KOPT-K1 (cell line): ENCODE results near the gene LRCH1.

ENCODE experiments used
- H3K27ac ChIP-seq: fragments of 200-600 bp; sonication (generic); 2 replicates; pipeline ENCODE4 v1.5.1; 2016; ENCODE audit warnings: antibody characterized with exemption, mild to moderate bottlenecking, low read depth, low read length; ENCODE audit not compliant: poor library complexity, severe bottlenecking
- H3K36me3 ChIP-seq: fragments of 200-600 bp; sonication (generic); 2 replicates; pipeline ENCODE4 v1.5.1; 2017; ENCODE audit warnings: antibody characterized with exemption, mild to moderate bottlenecking, low read length, moderate library complexity; ENCODE audit not compliant: insufficient read depth
- H3K9me3 ChIP-seq: fragments of 200-600 bp; sonication (generic); 2 replicates; pipeline ENCODE4 v1.5.1; 2017; ENCODE audit warnings: antibody characterized with exemption, low read length, mild to moderate bottlenecking; ENCODE audit not compliant: insufficient read depth, poor library complexity, severe bottlenecking

The LRCH1 gene

DNA sequence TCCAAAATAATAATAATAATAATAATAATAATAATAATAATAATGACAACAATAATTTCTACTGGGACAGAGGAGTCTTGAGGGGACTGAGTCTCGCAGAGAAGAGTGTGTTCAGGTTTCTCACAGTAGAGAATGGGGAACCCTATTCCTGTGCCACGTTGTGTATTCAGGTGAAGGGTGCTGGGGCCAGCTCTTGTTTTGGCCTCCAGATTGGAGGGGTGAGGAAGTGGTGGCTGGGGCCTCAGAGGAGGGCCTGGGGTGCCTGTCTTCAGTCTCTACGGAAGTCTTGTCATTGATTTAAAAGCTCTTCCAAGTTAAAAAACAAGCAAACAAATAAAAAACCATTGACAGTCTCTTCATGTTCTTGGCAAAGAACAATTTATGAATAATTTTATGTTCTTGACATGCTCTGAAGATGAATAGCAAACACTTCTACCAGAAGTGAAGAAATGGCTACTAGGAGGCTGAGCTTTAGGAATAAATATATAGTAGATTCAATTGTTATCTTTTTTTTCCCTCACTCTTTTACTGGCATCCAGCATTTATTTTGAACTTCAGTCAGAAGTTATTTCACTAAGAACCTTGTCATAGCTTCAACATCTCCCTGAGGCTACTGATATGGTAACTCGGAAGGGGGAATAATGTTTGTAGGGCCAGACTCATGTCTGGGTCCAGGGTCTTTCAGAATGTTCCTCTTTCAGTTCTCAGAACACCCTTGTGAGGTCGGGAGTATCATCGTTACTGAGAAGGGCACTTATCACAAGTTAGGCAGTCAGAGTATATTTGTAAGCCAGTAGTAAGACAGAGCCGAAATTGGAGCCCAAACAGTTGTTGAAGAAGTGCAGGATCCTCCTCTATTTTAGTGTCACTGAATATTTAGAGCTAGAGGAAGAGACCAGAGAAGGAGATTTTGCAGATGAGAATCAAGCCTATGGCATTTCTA lies 13.1 kb downstream of the LRCH1 start:
- Histone ChIP-seq H3K27ac (no peak overlapping the region), H3K36me3 (no peaks in the 10 kb centered on the region), H3K9me3 (no peaks in the 10 kb centered on the region)

DNA sequence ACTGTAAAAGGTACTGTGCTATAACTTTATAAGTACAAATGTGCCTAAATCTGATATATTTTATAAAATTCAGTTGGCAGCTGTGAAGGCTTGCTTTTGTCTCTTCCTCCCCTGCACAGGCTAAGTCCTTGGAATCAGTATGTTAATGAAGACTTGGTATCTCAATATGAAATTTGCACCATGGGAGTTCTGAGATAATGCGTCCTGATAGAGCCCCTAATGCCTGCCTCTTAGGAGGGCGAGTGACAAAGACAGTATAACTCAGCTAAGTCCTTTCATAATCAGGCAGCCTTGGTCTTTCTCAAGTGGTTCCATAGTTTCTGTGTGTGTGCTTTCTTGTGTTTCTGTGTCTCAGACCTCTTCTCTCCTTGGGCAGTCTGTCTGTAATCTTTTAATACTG lies 14.7 kb downstream of the LRCH1 start:
- H3K9me3 ChIP-seq: no peaks in the 10 kb centered on the region
- no peaks in the 10 kb centered on the region for H3K36me3 ChIP-seq
- H3K27ac ChIP-seq: no peak overlapping the region

DNA sequence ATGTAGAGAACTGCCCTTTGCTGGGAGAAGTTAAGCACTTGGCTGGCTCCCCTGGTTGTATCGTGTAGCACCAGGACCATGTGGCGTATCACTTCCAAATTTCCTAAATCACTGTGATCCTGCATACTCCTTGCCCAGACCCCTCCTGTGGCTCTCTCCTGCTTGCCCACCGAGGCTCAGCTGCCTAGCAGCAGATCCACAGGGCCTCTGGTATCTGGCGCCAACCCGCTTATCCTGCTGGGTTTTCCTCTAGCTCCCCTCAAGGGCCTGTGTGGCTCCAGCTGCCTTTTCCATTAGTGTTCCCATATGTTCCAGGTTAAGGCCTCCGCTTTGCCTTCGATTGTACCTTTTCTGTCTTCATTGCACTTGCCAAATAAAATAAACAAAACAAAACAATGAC lies 16.5 kb downstream of the LRCH1 start:
- no peak overlapping the region for H3K27ac ChIP-seq
- no peaks in the 10 kb centered on the region for H3K9me3 ChIP-seq
- H3K36me3 ChIP-seq: no peaks in the 10 kb centered on the region

DNA sequence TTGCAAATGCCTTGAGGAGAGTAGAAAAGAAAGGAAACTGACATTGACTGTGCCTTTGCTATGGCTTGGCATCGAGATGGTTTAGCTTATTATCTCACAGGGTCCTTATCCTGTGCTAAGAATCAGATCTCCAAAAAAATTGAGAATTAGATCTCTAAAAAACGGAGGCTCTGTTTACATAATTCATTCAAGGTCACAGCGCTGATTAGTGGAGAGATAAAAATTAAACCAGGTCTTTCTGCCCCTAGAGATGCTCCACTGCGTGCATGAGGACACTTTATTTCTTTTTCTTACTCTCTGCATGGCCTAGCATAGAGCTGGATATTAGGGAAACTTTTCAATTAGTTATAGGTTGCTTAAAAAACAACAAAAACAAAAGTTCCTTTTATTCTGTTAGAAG lies 17.3 kb downstream of the LRCH1 start:
- Histone ChIP-seq H3K9me3 (no peaks in the 10 kb centered on the region), H3K27ac (no peak overlapping the region), H3K36me3 (no peaks in the 10 kb centered on the region)

DNA sequence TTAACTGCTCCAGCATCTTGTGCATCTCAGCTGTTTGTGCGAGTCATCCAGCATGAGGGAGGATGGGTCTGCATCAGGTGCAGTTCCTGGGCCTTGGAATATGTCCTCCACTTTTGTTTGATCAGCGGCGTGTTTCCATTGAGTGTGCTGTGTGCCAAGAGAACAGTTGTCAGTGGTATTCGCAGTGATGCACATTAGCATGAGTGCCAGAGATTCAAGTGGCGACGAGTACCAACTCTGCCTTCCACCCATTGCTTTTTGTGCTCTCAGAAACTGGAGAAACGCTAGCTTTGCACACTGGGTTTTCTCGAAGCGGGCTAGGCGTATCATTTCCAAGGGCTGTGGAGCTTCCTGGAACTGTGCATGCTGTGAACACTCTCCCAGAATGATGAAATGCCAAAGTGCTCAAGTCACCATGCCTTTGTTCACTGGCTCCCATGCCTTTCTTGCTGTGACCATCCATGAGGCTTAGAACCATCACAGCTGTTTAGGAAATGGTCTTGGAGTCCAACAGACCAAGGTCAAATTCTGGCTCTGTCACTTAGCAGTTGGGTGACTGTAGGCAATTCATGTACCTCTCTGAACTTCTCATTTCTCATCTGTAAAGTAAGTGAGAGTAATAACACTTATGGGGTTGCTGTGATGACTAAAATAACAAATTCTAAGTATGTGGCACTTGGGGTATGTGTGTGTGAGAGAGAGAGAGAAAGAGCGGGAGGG lies 18.4 kb downstream of the LRCH1 start:
- Histone ChIP-seq H3K9me3 (no peaks in the 10 kb centered on the region), H3K36me3 (no peaks in the 10 kb centered on the region; the same call in 1 of the 2 replicates), H3K27ac (no peak overlapping the region)

DNA sequence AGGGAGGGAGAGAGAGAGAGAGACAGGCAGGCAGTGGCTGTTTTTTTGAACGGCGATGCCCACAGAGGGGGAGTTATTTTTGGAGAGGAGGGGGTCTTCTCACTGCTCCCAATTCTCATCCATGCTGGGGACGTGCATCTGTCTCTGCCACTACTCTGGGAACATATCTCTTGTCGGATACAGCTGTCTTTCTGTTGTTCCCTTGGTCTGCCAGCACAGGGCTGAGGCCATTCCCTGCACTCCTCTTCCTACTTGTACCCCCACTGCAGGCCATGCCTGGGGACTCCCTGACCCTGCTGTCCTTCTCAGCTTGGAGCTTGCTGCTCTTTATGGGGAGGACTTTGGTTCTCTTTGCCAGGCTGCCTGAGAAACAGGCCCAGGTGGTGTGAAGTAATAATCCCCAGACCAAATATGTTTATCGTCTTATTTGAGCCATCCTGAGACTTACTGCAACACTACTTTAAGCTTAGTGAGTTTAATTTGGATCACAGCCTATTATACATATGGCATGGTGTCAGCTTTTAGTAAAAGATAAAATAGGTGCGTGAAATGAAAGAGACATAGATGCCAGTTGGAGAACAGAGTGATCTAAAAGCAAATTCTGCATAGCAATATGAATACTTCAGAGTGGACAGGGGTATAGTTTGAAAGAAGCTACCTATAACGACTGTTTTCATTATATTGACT lies 19.1 kb downstream of the LRCH1 start:
- Histone ChIP-seq H3K36me3 (no peaks in the 10 kb centered on the region; the same call in 1 of the 2 replicates), H3K27ac (no peak overlapping the region), H3K9me3 (no peaks in the 10 kb centered on the region)

DNA sequence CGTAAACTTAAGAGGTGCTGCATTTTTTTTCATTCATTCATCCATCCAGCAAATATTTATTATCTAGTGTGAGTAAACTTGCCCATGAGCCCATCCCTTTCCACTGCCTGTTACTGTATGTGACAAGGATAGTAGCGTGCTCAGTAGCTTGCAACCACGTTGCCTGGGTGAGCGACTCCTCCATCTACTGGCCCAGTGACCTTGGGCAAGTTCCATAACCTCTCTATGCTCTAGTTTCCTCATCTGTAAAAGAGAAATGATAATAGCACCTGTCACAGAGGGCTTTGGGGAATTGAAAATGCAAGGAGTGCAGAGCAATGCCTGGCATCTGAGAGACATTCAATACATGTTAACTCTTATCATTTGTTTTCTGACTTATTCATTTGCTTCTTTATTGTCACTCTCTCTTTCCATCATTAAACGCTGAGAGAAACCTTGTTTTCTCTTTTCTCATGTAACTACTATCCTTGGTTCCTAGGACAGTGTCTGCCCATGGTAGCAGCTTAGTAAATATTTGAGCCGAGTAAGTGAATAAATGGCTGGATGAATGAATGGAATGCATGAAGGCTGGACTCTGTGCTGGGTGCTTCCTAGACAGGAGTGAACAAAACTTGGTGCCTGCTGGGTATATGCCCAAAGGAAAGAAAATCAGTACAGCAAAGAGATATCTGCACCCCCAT lies 19.9 kb downstream of the LRCH1 start:
- no peaks in the 10 kb centered on the region; the same call in 1 of the 2 replicates for H3K36me3 ChIP-seq
- no peak overlapping the region for H3K27ac ChIP-seq
- H3K9me3 ChIP-seq: no peaks in the 10 kb centered on the region

DNA sequence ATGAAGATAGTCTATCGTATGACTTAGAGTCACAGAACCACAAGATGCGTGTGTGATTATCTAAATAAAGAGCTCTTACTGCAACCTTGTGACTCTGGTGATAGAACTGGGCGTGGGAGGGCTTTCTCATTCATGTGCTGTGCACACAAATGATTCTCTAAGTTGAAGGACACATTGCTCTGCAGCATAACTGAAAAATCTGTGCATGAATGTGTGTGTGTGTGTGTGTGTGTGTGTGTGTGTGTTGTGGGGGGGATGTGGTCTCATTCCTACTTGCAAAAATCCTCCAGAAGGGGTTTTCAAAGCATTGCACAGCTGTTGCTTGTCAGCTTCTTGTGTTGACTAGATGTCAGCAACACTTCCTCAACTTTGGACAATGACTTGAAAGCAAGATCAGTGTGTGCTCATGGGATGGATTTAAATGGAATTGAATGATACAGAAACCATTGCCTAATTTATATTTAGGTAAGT lies 22.4 kb downstream of the LRCH1 start:
- Histone ChIP-seq H3K27ac (no peak overlapping the region), H3K36me3 (no peaks in the 10 kb centered on the region; the same call in 1 of the 2 replicates), H3K9me3 (no peaks in the 10 kb centered on the region)

DNA sequence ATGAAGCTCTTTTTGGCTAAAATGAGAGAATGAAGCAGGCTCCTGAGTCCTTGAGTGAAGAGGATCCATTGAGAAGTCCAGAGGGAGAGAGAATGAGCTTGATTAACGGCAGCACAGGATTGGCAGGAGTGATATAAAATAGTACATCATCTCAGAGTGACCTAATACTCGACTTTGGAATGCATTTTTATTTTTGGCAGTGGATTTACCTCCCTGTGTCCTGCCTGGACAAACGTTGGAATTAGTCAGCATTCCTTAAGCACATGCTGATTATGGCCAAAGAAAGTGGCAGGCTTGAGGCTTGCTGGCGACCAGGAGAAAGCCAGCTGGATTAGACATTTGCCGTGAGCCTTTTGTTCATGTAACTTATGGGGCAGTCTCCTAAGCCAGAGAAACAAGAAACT lies 22.9 kb downstream of the LRCH1 start:
- Histone ChIP-seq H3K27ac (no peak overlapping the region), H3K36me3 (no peaks in the 10 kb centered on the region; the same call in 1 of the 2 replicates), H3K9me3 (no peaks in the 10 kb centered on the region)

DNA sequence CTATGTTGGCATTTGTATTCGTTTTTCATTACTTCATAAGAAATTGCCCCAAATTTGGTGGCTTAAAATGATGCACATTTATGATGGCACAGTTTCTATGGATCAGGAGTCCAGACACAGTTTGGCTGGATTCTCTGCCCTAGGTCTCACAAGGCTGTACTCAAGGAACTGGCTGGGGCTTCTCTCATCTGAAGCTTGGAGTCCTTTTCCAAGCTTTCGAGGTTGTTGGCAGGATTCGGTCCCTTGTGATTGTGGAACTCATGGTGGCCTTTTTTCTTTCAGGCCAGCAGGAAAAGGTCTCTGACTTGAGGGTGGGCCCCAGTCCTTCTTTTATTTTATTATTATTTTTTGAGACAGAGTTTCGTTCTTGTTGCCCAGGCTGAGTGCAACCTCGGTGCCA lies 23.8 kb downstream of the LRCH1 start:
- H3K36me3 ChIP-seq: no peaks in the 10 kb centered on the region; the same call in 1 of the 2 replicates
- no peak overlapping the region for H3K27ac ChIP-seq
- H3K9me3 ChIP-seq: no peaks in the 10 kb centered on the region

DNA sequence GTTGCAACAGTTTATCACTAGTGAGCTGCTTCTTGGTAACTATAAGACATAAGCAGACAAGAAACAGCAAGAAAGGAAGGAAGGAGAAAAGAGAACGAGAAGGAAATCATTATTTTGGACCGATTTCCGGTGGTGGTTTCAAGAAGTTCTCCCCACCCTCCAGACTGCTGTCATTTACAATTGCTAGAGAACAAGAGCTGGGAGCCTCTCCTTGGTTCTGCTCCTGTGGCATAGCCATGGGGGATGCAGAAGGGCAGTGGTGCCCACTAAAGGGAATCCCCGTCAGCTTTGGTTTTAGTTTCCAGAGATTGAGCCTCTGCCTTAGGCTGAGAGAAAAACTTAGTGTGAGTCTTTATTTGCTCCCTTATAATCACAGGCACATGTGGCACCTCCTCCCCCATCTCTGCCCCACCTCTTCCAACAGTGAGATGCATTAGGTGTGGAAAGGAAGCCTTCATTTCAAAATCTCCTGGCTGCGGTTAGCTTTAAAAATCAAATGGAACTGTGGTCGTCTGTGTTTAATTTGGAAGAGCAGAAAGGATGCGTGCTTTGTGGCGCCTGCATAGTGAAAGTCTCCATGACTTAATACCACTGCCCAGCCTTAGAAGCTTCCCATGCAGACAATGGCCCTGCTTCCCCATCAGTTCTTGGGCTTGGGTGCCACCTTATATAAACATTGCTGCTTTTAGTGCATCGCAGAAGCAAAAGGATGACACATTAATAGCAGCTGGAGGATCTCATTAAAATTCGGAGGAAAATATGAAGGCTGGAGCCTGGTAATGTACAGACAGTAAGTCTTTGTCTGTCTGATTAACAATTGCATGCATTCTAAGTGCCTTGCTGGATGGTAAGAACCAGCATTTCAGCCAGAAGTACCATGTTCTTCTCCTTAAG lies 25.0 kb downstream of the LRCH1 start:
- Histone ChIP-seq H3K36me3 (no peaks in the 10 kb centered on the region; the same call in 1 of the 2 replicates), H3K9me3 (no peaks in the 10 kb centered on the region), H3K27ac (peak overlapping the region; percentile 15)

DNA sequence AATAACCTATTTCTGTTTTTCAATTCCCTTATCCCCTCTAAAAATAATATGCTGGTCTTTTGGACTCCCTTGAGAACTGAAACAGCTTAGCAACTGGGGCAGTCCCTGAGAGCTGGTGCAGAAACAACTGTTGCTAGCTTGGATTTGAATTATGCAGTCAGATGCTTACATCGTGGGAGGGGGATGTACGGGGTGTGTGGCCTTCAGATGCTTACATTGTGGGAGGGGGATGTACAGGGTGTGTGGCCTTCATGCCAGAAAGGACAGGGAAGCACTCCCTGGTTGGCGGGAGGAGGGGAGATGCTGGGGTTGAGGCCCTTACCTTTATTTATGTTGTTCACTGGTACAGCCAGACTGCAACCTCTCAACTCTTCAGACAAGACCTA lies 25.6 kb downstream of the LRCH1 start:
- no peak overlapping the region for H3K27ac ChIP-seq
- H3K9me3 ChIP-seq: no peaks in the 10 kb centered on the region
- H3K36me3 ChIP-seq: no peaks in the 10 kb centered on the region; the same call in 1 of the 2 replicates

DNA sequence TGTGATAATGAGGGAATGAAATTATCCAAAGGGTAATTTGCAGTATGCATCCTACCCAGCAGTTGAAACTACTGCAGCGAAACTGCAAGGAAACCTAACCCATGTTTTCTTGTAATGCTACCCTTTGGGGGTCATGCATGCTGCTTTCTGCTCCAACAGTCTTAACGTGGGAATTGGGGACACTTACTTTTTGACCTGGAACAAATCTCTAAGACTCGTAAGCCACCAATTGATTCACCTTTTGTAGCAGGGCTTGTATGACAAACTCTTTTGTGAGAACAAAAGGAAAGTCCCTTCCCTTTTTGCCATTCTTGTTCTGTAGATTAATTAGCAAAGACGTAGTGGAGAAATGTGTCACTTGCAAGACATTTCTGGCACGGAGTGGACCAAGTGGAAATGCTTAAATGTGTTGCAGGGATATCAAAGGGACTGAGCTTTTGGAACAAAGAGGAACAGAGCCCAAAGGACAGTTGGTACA lies 27.4 kb downstream of the LRCH1 start:
- Histone ChIP-seq H3K27ac (no peak overlapping the region), H3K9me3 (no peaks in the 10 kb centered on the region), H3K36me3 (no peaks in the 10 kb centered on the region; the same call in 1 of the 2 replicates)
